ENCODE results near the gene CD58. TPM values are rescaled to one million over a fixed set of nuclear protein-coding genes. Genes with fewer than 3 reads are reported as not detected.

The CD58 gene
- total and polyA plus RNA-seq, 2 of the 4 experiments (the other 2 are of a cell fraction): 5.4 to 5.7 TPM

DNA sequence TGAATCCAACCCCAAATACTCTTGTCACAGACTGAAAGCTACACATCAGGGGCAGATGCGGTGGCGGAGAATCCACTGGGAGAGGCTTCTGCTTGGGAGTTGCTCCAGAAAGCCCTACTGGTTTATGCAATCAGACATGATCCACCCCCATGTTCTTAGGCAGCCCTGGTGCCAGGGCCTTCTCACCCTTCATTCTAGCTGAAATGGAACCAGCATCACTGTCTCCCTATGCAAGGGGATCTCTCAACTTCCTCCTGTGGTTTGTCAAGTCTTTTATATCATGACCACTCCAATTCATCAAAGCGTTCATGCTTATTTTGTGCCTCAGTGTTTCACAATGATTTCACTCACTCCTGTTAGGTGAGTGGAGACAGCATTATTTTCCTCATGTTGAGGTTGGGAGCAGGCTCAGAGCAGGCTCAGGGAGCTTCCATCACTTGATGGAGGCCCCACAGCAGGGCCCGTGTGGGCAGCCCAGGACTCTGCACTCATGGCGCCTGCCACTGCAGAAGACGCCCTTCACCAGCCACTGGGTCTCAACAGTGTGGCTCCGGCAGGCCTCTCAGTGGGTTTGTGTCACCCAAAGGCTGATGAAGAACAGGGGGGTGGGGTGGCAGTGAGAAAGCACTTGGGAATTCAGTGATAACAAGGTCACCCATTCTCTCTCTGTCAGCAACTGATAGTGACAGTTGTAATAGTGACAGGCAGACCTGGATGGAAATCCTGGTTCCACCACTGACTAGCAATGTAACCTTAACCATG, 67.1 kb downstream of the CD58 start:
- Histone ChIP-seq H2AK9ac (replicated peaks; ENCODE audit: low read depth, low read length, poor library complexity) (no peak overlapping the region), H3K4me3 (ENCODE audit: insufficient read depth, low read depth, low read length) (no peak overlapping the region), H3K36me3 (ENCODE audit: control insufficient read depth, insufficient read depth, low read length) (no peaks in the 10 kb centered on the region), H3K27me3 (ENCODE audit: control insufficient read depth, insufficient read depth, low read length) (no peaks in the 10 kb centered on the region), H4K91ac (ENCODE audit: insufficient read depth, low read depth, low read length) (no peak overlapping the region), H4K5ac (ENCODE audit: low read depth, low read length) (no peak overlapping the region), H3K23ac (ENCODE audit: low read depth, low read length) (no peak overlapping the region), H3K9me3 (ENCODE audit: control insufficient read depth, insufficient read depth, low read length) (no peaks in the 10 kb centered on the region), H3K56ac (ENCODE audit: extremely low read depth, insufficient read depth, low read length) (no peak overlapping the region), H3K4ac (ENCODE audit: low read depth, low read length) (no peak overlapping the region), H3K9ac (ENCODE audit: low read depth, low read length) (no peak overlapping the region), H2BK20ac (ENCODE audit: low read depth, low read length) (no peak overlapping the region), H2AFZ (replicated peaks; ENCODE audit: low read length, poor library complexity) (no peak overlapping the region), H3K18ac (ENCODE audit: low read depth, low read length) (no peak overlapping the region), H3K27ac (ENCODE audit: insufficient read depth, low read length) (no peak overlapping the region), H2BK120ac (ENCODE audit: low read depth, low read length) (no peak overlapping the region), H3K4me2 (ENCODE audit: low read depth, low read length) (no peak overlapping the region), H2BK15ac (ENCODE audit: low read depth, low read length) (no peak overlapping the region), H2AK5ac (ENCODE audit: low read depth, low read length) (no peak overlapping the region), H3K79me1 (ENCODE audit: low read depth in 1 of 2, low read length in 2 of 2) (no peaks in the 10 kb centered on the region), H3K14ac (replicated peaks; ENCODE audit: low read depth, low read length) (no peak overlapping the region), H2BK5ac (ENCODE audit: low read depth, low read length, poor library complexity, severe bottlenecking) (no peak overlapping the region), H4K20me1 (ENCODE audit: insufficient read depth, low read length) (no peaks in the 10 kb centered on the region), H3K4me1 (ENCODE audit: control insufficient read depth, insufficient read depth, low read length) (peaks cover 3% of the 10 kb centered on the region; the same call in 1 of the 2 replicates), H3K9me1 (ENCODE audit: insufficient read depth, low read length) (peaks cover 10% of the 10 kb centered on the region), H4K8ac (ENCODE audit: low read depth in 2 of 2, low read length in 2 of 2) (no peak overlapping the region)
- ChIA-PET POLR2A (ENCODE audit: unreplicated experiment) (no interaction called here), CTCF (interaction anchor here (1.0 to 1.2 kb wide), 2 partner anchors 19 to 365 kb away, joined by 4 read pairs; no protein-coding TSS in a partner anchor)
- DNase-seq (no peak), ATAC-seq (ENCODE audit: low read depth) (no peak)
- dilution Hi-C loops (cut with HindIII; ENCODE audit: low sequenced_read_pairs, unreplicated experiment) (no loop called here), in situ Hi-C loops (cut with MboI; ENCODE audit: low sequenced_read_pairs) (no loop called here), intact Hi-C loops (cut with micrococcal nuclease) (loop anchor here (5.0 kb wide), 1 partner anchor 1446 kb away; no protein-coding TSS in a partner anchor)
- BruUV-seq (replicated peaks): no TSS peak
- WGBS, 2 experiments (ENCODE audit: extremely low coverage in 2 of 2, insufficient read length in 1 of 2): 73% methylated on average over 3 of the region's 7 CpGs; no CpG with 5 or more reads in 1 of the 2 experiments
- no peak for TF ChIP-seq FOS (IDR thresholded peaks at IDR 0.05; ENCODE audit: low read depth, low read length)
- no peak for TF ChIP-seq MAFK (IDR thresholded peaks at IDR 0.05; ENCODE audit: low read depth, low read length)
- no peak for TF ChIP-seq BHLHE40 (IDR thresholded peaks at IDR 0.05; ENCODE audit: low read depth, low read length)
- no peak for TF ChIP-seq POLR2A (IDR thresholded peaks at IDR 0.05; ENCODE audit: low read depth, low read length)
- no peak for TF ChIP-seq CEBPB (IDR thresholded peaks at IDR 0.05; ENCODE audit: low read depth, low read length)
- no peak for TF ChIP-seq RFX5 (IDR thresholded peaks at IDR 0.05; ENCODE audit: low read depth, low read length)
- TF ChIP-seq RCOR1 (IDR thresholded peaks at IDR 0.05; ENCODE audit: insufficient replicate concordance, low read length): no peak
- TF ChIP-seq, protein P1, sequence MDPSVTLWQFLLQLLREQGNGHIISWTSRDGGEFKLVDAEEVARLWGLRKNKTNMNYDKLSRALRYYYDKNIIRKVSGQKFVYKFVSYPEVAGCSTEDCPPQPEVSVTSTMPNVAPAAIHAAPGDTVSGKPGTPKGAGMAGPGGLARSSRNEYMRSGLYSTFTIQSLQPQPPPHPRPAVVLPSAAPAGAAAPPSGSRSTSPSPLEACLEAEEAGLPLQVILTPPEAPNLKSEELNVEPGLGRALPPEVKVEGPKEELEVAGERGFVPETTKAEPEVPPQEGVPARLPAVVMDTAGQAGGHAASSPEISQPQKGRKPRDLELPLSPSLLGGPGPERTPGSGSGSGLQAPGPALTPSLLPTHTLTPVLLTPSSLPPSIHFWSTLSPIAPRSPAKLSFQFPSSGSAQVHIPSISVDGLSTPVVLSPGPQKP (IDR thresholded peaks at IDR 0.05; ENCODE audit: borderline replicate concordance, low read depth, low read length): no peak
- no peak for TF ChIP-seq CHD1 (IDR thresholded peaks at IDR 0.05; ENCODE audit: low read depth, low read length)
- TF ChIP-seq MXI1 (IDR thresholded peaks at IDR 0.05; ENCODE audit: borderline replicate concordance, low read depth, low read length): no peak
- no peak for TF ChIP-seq NFE2L2 (IDR thresholded peaks at IDR 0.05; ENCODE audit: low read depth, low read length)
- no peak for TF ChIP-seq MAZ (IDR thresholded peaks at IDR 0.05; ENCODE audit: borderline replicate concordance, low read depth, low read length)
- TF ChIP-seq, protein P2, sequence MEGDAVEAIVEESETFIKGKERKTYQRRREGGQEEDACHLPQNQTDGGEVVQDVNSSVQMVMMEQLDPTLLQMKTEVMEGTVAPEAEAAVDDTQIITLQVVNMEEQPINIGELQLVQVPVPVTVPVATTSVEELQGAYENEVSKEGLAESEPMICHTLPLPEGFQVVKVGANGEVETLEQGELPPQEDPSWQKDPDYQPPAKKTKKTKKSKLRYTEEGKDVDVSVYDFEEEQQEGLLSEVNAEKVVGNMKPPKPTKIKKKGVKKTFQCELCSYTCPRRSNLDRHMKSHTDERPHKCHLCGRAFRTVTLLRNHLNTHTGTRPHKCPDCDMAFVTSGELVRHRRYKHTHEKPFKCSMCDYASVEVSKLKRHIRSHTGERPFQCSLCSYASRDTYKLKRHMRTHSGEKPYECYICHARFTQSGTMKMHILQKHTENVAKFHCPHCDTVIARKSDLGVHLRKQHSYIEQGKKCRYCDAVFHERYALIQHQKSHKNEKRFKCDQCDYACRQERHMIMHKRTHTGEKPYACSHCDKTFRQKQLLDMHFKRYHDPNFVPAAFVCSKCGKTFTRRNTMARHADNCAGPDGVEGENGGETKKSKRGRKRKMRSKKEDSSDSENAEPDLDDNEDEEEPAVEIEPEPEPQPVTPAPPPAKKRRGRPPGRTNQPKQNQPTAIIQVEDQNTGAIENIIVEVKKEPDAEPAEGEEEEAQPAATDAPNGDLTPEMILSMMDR (conservative IDR thresholded peaks at IDR 0.05; ENCODE audit: low read depth, low read length): no peak
- no peak for TF ChIP-seq SMC3 (IDR thresholded peaks at IDR 0.05; ENCODE audit: low read depth, low read length)
- TF ChIP-seq, protein P3, sequence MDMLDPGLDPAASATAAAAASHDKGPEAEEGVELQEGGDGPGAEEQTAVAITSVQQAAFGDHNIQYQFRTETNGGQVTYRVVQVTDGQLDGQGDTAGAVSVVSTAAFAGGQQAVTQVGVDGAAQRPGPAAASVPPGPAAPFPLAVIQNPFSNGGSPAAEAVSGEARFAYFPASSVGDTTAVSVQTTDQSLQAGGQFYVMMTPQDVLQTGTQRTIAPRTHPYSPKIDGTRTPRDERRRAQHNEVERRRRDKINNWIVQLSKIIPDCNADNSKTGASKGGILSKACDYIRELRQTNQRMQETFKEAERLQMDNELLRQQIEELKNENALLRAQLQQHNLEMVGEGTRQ (IDR thresholded peaks at IDR 0.05; ENCODE audit: low read depth, low read length): no peak
